Measurements from ENCODE around the gene POLR2C. TPM values are rescaled to one million over a fixed set of nuclear protein-coding genes. Genes with fewer than 3 reads are reported as not detected.
A peak's percentile ranks its signal among the peaks of the same experiment; 100 is the strongest.

POLR2C gene
- total and polyA plus RNA-seq, 2 of the 13 experiments (the other 11 are each of a cell fraction or from before 2014, with no cell fraction given) = 104 to 216 TPM

DNA sequence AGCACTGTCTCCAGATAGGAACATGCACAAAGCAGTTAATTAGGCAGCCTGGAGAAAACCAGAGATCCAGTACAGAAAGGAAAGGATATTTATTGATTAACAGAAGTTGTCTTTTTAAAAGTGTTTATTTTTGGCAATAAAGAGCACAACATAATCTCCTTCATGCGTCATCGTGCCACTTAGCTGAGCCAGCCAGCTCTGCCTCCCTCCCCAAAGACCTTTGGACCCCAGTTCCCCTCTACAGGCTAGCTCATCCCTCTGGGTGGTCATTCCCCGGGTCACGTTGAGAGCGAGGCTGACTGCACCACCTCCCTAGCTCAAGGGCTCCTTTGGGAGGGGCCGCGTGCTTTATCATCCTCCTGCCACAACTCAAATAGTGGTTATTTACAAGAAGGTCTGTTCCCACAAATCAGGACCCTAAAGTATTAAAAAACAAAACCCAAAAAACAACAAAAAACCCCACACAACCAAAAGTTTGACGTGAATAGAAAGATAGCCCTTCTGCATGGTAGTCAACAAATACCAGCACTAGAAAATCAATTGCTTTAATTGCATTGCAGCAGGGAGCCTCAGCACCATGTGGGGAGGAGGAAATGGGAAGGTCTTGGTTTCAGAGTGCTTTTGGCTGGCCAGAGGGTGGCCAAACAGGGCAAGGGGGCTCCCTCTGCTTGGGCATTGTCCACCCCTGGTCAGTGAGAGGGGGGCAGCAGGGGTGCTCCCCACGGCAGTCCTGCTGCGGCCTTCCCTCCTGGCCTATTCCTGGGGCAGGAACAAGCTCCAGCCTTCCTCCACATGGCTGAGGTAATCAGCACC, 9.6 kb downstream of the POLR2C start (continued):
- TF ChIP-seq, protein P1, sequence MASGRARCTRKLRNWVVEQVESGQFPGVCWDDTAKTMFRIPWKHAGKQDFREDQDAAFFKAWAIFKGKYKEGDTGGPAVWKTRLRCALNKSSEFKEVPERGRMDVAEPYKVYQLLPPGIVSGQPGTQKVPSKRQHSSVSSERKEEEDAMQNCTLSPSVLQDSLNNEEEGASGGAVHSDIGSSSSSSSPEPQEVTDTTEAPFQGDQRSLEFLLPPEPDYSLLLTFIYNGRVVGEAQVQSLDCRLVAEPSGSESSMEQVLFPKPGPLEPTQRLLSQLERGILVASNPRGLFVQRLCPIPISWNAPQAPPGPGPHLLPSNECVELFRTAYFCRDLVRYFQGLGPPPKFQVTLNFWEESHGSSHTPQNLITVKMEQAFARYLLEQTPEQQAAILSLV (CRISPR knock-in tag; IDR thresholded peaks at IDR 0.05; ENCODE audit: borderline replicate concordance) = 0 out of 2 replicates have a peak, but pooled peaks have one; percentile 22
- peak; percentile 64 for TF ChIP-seq SPEN (CRISPR knock-in tag; IDR thresholded peaks at IDR 0.05; ENCODE audit: low read depth)
- no peak for TF ChIP-seq MAFF (IDR thresholded peaks at IDR 0.05; ENCODE audit: low read depth, low read length)
- TF ChIP-seq CHCHD3 (CRISPR knock-in tag; IDR thresholded peaks at IDR 0.05) = no peak
- TF ChIP-seq, protein P2, sequence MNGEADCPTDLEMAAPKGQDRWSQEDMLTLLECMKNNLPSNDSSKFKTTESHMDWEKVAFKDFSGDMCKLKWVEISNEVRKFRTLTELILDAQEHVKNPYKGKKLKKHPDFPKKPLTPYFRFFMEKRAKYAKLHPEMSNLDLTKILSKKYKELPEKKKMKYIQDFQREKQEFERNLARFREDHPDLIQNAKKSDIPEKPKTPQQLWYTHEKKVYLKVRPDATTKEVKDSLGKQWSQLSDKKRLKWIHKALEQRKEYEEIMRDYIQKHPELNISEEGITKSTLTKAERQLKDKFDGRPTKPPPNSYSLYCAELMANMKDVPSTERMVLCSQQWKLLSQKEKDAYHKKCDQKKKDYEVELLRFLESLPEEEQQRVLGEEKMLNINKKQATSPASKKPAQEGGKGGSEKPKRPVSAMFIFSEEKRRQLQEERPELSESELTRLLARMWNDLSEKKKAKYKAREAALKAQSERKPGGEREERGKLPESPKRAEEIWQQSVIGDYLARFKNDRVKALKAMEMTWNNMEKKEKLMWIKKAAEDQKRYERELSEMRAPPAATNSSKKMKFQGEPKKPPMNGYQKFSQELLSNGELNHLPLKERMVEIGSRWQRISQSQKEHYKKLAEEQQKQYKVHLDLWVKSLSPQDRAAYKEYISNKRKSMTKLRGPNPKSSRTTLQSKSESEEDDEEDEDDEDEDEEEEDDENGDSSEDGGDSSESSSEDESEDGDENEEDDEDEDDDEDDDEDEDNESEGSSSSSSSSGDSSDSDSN (CRISPR knock-in tag; IDR thresholded peaks at IDR 0.05) = peak; percentile 47; the same call in 1 of the 2 replicates
- no peak for TF ChIP-seq ZSCAN20 (CRISPR knock-in tag; IDR thresholded peaks at IDR 0.05; ENCODE audit: borderline replicate concordance)

DNA sequence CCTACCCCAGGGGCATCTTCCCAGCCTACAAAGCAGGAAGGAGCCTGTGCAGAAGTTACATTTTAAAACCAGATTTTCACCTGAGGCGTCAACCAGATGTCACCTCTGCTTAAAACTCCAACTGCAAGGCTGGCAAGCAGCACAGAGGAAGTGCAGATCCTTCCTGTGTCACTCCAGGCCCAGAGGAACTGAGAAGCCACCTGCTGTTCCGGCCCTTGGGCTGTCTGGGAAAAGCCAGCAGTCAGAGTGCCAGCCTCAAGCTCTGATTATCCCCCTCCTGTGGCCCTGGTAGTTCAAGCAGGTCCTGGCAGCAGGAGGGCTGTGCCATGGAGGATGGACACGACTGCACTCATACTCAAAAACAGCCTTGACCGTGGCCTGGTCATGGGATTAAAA, 10.2 kb downstream of the POLR2C start:
- Histone ChIP-seq H3K9ac (ENCODE audit: insufficient read depth, low read depth, low read length) (peak overlapping the region; percentile 45), H3K4me2 (ENCODE audit: low read depth, low read length) (peak overlapping the region; percentile 55), H3K27me3 (ENCODE audit: control insufficient read depth in 1 of 2, insufficient read depth in 2 of 2, low read length in 2 of 2) (no peaks in the 10 kb centered on the region), H4K20me1 (ENCODE audit: insufficient read depth, low read length) (peaks cover 8% of the 10 kb centered on the region; the same call in 1 of the 2 replicates), H3K4me3 (replicated peaks in 1 of 3; ENCODE audit: insufficient read depth in 1 of 3, low read depth in 2 of 3, low read length in 3 of 3) (no peak overlapping the region), H3K9me3 (ENCODE audit: low read length) (no peaks in the 10 kb centered on the region), H3K79me2 (ENCODE audit: insufficient read depth, low read length) (peaks cover 4% of the 10 kb centered on the region), H3K36me3 (replicated peaks in 1 of 2; ENCODE audit: control insufficient read depth in 1 of 2, insufficient read depth in 2 of 2, low read length in 2 of 2) (peaks cover 39 to 68% of the 10 kb centered on the region in 2 experiments), H2AFZ (ENCODE audit: low read length) (no peak overlapping the region), H3K27ac (ENCODE audit: extremely low read length, insufficient read depth, low read length) (peak overlapping the region; percentile 82), H3K4me1 (ENCODE audit: insufficient read depth, low read length) (peaks cover 67% of the 10 kb centered on the region)
- intact Hi-C loops (cut with micrococcal nuclease; ENCODE audit: unreplicated experiment) = loop anchor here (1.0 kb wide), 1 partner anchor 47 kb away; no protein-coding TSS in a partner anchor
- FAIRE-seq = peak; percentile 4
- no peak for DNase-seq (ENCODE audit: low spot score)
- ChIA-PET POLR2A (interaction anchor here (0.8 to 5.6 kb wide), 14 partner anchors 9 to 64 kb away, joined by 3 to 147 read pairs (median 6); partner anchors contain the start of genes CCDC102A, CIAPIN1, COQ9 and DOK4), CTCF (ENCODE audit: low intra/inter-chr PET ratio, low total read pairs) (interaction anchor here (1.1 kb wide), 1 partner anchor 10 kb away, joined by 3 read pairs; the partner anchor contains the start of gene POLR2C)
- BruUV-seq (replicated peaks) = no TSS peak
- WGBS (ENCODE audit: low lambda C conversion rate) = 87% methylated on average over 4 of the region's 4 CpGs
- ATAC-seq = peak; percentile 0; the same call in 1 of the 3 replicates
- in situ Hi-C loops (cut with HindIII; ENCODE audit: extremely low pct_ligation_motif_present, low pct_unique_long_range_greater_than_20kb) = no loop called here
- TF ChIP-seq ZNF850 (CRISPR knock-in tag; conservative IDR thresholded peaks at IDR 0.05) (0 out of 2 replicates have a peak, but pooled peaks have one; percentile 34), SP4 (CRISPR knock-in tag; IDR thresholded peaks at IDR 0.05) (0 out of 2 replicates have a peak, but pooled peaks have one; percentile 29), ZNF883 (CRISPR knock-in tag; IDR thresholded peaks at IDR 0.05; ENCODE audit: not compliant biosample characterization) (peak; percentile 8), SRY (CRISPR knock-in tag; IDR thresholded peaks at IDR 0.05) (0 out of 2 replicates have a peak, but pooled peaks have one; percentile 22), PHF8 (CRISPR knock-in tag; IDR thresholded peaks at IDR 0.05) (no peak), POLR2A (IDR thresholded peaks at IDR 0.05; ENCODE audit: insufficient read depth in 1 of 2, low read depth in 2 of 2, low read length in 2 of 2) (0 out of 4 replicates have a peak, but pooled peaks of 1 of the 2 experiments have one; percentile 20)
- TF ChIP-seq, protein P3, sequence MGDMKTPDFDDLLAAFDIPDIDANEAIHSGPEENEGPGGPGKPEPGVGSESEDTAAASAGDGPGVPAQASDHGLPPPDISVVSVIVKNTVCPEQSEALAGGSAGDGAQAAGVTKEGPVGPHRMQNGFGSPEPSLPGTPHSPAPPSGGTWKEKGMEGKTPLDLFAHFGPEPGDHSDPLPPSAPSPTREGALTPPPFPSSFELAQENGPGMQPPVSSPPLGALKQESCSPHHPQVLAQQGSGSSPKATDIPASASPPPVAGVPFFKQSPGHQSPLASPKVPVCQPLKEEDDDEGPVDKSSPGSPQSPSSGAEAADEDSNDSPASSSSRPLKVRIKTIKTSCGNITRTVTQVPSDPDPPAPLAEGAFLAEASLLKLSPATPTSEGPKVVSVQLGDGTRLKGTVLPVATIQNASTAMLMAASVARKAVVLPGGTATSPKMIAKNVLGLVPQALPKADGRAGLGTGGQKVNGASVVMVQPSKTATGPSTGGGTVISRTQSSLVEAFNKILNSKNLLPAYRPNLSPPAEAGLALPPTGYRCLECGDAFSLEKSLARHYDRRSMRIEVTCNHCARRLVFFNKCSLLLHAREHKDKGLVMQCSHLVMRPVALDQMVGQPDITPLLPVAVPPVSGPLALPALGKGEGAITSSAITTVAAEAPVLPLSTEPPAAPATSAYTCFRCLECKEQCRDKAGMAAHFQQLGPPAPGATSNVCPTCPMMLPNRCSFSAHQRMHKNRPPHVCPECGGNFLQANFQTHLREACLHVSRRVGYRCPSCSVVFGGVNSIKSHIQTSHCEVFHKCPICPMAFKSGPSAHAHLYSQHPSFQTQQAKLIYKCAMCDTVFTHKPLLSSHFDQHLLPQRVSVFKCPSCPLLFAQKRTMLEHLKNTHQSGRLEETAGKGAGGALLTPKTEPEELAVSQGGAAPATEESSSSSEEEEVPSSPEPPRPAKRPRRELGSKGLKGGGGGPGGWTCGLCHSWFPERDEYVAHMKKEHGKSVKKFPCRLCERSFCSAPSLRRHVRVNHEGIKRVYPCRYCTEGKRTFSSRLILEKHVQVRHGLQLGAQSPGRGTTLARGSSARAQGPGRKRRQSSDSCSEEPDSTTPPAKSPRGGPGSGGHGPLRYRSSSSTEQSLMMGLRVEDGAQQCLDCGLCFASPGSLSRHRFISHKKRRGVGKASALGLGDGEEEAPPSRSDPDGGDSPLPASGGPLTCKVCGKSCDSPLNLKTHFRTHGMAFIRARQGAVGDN (CRISPR knock-in tag; IDR thresholded peaks at IDR 0.05) = peak; percentile 54; the same call in 1 of the 2 replicates
